T-helper 2 cell treated with Interferon-gamma antibody and Interleukin-4, amounts not matched to agents 5 μg/mL and 100 μg/mL, for 36 hours (primary cell): Measurements from ENCODE around the gene KRT74.
"Not testable (repeated sequence)": the region's sequence is repeated elsewhere in the genome, so short reads cannot be mapped to it uniquely, and the experiment has no call there.

Source experiments
- DNase-seq: peaks from one replicate; pipeline ENCODE4 v3.0.0; 2021; ENCODE audit warnings: low spot score
- H3K27ac Mint-ChIP-seq: one replicate; pipeline ENCODE4 v1.8.0; 2021; ENCODE audit warnings: mild to moderate bottlenecking, mixed read lengths
- H3K27me3 Mint-ChIP-seq: one replicate; pipeline ENCODE4 v1.8.0; 2021; ENCODE audit warnings: low read depth, mixed read lengths
- H3K36me3 Mint-ChIP-seq: one replicate; pipeline ENCODE4 v1.8.0; 2021; ENCODE audit warnings: low read depth, mixed read lengths
- H3K4me1 Mint-ChIP-seq: one replicate; pipeline ENCODE4 v1.8.0; 2021; ENCODE audit warnings: low read depth, mixed read lengths
- H3K4me3 Mint-ChIP-seq: one replicate; pipeline ENCODE4 v1.8.0; 2022; ENCODE audit warnings: mild to moderate bottlenecking, moderate library complexity, mixed read lengths
- H3K9me3 Mint-ChIP-seq: one replicate; pipeline ENCODE4 v1.8.0; 2021; ENCODE audit warnings: mixed read lengths

Gene KRT74

GRCh38 chr12:52594237-52594636 is 20.6 kb upstream of the KRT74 start:
- H3K27me3 Mint-ChIP-seq: peaks cover 38% of the 10 kb centered on the region
- not testable (repeated sequence) for H3K36me3 Mint-ChIP-seq, H3K9me3 Mint-ChIP-seq, H3K4me1 Mint-ChIP-seq, H3K4me3 Mint-ChIP-seq, H3K27ac Mint-ChIP-seq, DNase-seq

- Mint-ChIP-seq H3K4me3 (no peak overlapping the region), H3K36me3 (no peaks in the 10 kb centered on the region), H3K27ac (no peak overlapping the region), H3K4me1 (peaks cover 8% of the 10 kb centered on the region), H3K9me3 (no peaks in the 10 kb centered on the region), H3K27me3 (peaks cover 28% of the 10 kb centered on the region)
- DNase-seq: no peak
Observed at GRCh38 chr12:52591521-52591920, 17.9 kb upstream of the KRT74 start.

GRCh38 chr12:52590021-52590420 is 16.4 kb upstream of the KRT74 start:
- Mint-ChIP-seq H3K36me3 (no peaks in the 10 kb centered on the region), H3K27me3 (peaks cover 20% of the 10 kb centered on the region), H3K9me3 (no peaks in the 10 kb centered on the region), H3K4me1 (peaks cover 22% of the 10 kb centered on the region), H3K27ac (no peak overlapping the region), H3K4me3 (no peak overlapping the region)
- DNase-seq: no peak

GRCh38 chr12:52587563-52587962 is 13.9 kb upstream of the KRT74 start:
- H3K4me1 Mint-ChIP-seq: peaks cover 30% of the 10 kb centered on the region
- no peaks in the 10 kb centered on the region for H3K9me3 Mint-ChIP-seq

GRCh38 chr12:52585946-52586345 is 12.3 kb upstream of the KRT74 start:
- peak overlapping the region; percentile 19 for H3K4me3 Mint-ChIP-seq
- H3K27ac Mint-ChIP-seq: peak overlapping the region; percentile 46
- peaks cover 13% of the 10 kb centered on the region for H3K27me3 Mint-ChIP-seq
- peak; percentile 42 for DNase-seq
- H3K36me3 Mint-ChIP-seq: no peaks in the 10 kb centered on the region
- H3K4me1 Mint-ChIP-seq: peaks cover 30% of the 10 kb centered on the region
- H3K9me3 Mint-ChIP-seq: no peaks in the 10 kb centered on the region

More at GRCh38 chr12:52587563-52587962, 13.9 kb upstream of the KRT74 start:
- no peak overlapping the region for H3K4me3 Mint-ChIP-seq
- peaks cover 19% of the 10 kb centered on the region for H3K27me3 Mint-ChIP-seq
- no peaks in the 10 kb centered on the region for H3K36me3 Mint-ChIP-seq
- DNase-seq: no peak
- H3K27ac Mint-ChIP-seq: no peak overlapping the region

GRCh38 chr12:52585066-52585465 is 11.4 kb upstream of the KRT74 start:
- Mint-ChIP-seq H3K27ac (peak overlapping the region; percentile 37), H3K36me3 (no peaks in the 10 kb centered on the region), H3K27me3 (peaks cover 11% of the 10 kb centered on the region), H3K4me1 (peaks cover 33% of the 10 kb centered on the region), H3K9me3 (no peaks in the 10 kb centered on the region), H3K4me3 (peak overlapping the region; percentile 30)
- no peak for DNase-seq

- peaks cover 33% of the 10 kb centered on the region for H3K4me1 Mint-ChIP-seq
- peaks cover 8% of the 10 kb centered on the region for H3K27me3 Mint-ChIP-seq
- H3K27ac Mint-ChIP-seq: no peak overlapping the region
- H3K36me3 Mint-ChIP-seq: no peaks in the 10 kb centered on the region
- H3K9me3 Mint-ChIP-seq: no peaks in the 10 kb centered on the region
- no peak overlapping the region for H3K4me3 Mint-ChIP-seq
- no peak for DNase-seq
Observed at GRCh38 chr12:52584156-52584682, 10.6 kb upstream of the KRT74 start.

GRCh38 chr12:52582971-52583456 is 9.4 kb upstream of the KRT74 start:
- Mint-ChIP-seq H3K9me3 (no peaks in the 10 kb centered on the region), H3K4me1 (peaks cover 33% of the 10 kb centered on the region), H3K27ac (no peak overlapping the region), H3K36me3 (no peaks in the 10 kb centered on the region), H3K27me3 (peaks cover 7% of the 10 kb centered on the region), H3K4me3 (no peak overlapping the region)
- peak; percentile 49 for DNase-seq

- H3K4me1 Mint-ChIP-seq: peaks cover 33% of the 10 kb centered on the region
- peaks cover 7% of the 10 kb centered on the region for H3K27me3 Mint-ChIP-seq
- H3K36me3 Mint-ChIP-seq: no peaks in the 10 kb centered on the region
- no peak overlapping the region for H3K27ac Mint-ChIP-seq
- DNase-seq: no peak
- no peaks in the 10 kb centered on the region for H3K9me3 Mint-ChIP-seq
- no peak overlapping the region for H3K4me3 Mint-ChIP-seq
Observed at GRCh38 chr12:52582486-52582885, 8.8 kb upstream of the KRT74 start.

- H3K4me3 Mint-ChIP-seq: no peak overlapping the region
- no peaks in the 10 kb centered on the region for H3K9me3 Mint-ChIP-seq
- peaks cover 25% of the 10 kb centered on the region for H3K4me1 Mint-ChIP-seq
- H3K36me3 Mint-ChIP-seq: no peaks in the 10 kb centered on the region
- no peak for DNase-seq
- no peak overlapping the region for H3K27ac Mint-ChIP-seq
- H3K27me3 Mint-ChIP-seq: peaks cover 3% of the 10 kb centered on the region
Observed at GRCh38 chr12:52581481-52581880, 7.8 kb upstream of the KRT74 start.

- Mint-ChIP-seq H3K9me3 (no peaks in the 10 kb centered on the region), H3K4me3 (no peak overlapping the region), H3K36me3 (no peaks in the 10 kb centered on the region), H3K27ac (no peak overlapping the region), H3K4me1 (peaks cover 21% of the 10 kb centered on the region), H3K27me3 (peaks cover 3% of the 10 kb centered on the region)
- DNase-seq: no peak
Observed at GRCh38 chr12:52581066-52581465, 7.4 kb upstream of the KRT74 start.

- no peaks in the 10 kb centered on the region for H3K9me3 Mint-ChIP-seq
- H3K36me3 Mint-ChIP-seq: no peaks in the 10 kb centered on the region
- peaks cover 3% of the 10 kb centered on the region for H3K27me3 Mint-ChIP-seq
- no peak for DNase-seq
- H3K4me3 Mint-ChIP-seq: no peak overlapping the region
- H3K27ac Mint-ChIP-seq: no peak overlapping the region
- peaks cover 16% of the 10 kb centered on the region for H3K4me1 Mint-ChIP-seq
Observed at GRCh38 chr12:52580496-52580895, 6.9 kb upstream of the KRT74 start.

- peaks cover 9% of the 10 kb centered on the region for H3K4me1 Mint-ChIP-seq
- no peaks in the 10 kb centered on the region for H3K36me3 Mint-ChIP-seq
- no peak for DNase-seq
- no peak overlapping the region for H3K4me3 Mint-ChIP-seq
- peaks cover 3% of the 10 kb centered on the region for H3K27me3 Mint-ChIP-seq
- H3K27ac Mint-ChIP-seq: no peak overlapping the region
- no peaks in the 10 kb centered on the region for H3K9me3 Mint-ChIP-seq
Observed at GRCh38 chr12:52579468-52580465, 6.1 kb upstream of the KRT74 start.

- no peak overlapping the region for H3K27ac Mint-ChIP-seq
- H3K4me3 Mint-ChIP-seq: no peak overlapping the region
- no peaks in the 10 kb centered on the region for H3K9me3 Mint-ChIP-seq
- DNase-seq: no peak
- no peaks in the 10 kb centered on the region for H3K36me3 Mint-ChIP-seq
- peaks cover 3% of the 10 kb centered on the region for H3K27me3 Mint-ChIP-seq
- H3K4me1 Mint-ChIP-seq: peaks cover 7% of the 10 kb centered on the region
Observed at GRCh38 chr12:52578469-52578868, 4.8 kb upstream of the KRT74 start.
